Right ventricle myocardium inferior (tissue), 1 donor: ENCODE data around the gene PMPCB. TPM values are rescaled to one million over a fixed set of nuclear protein-coding genes. Genes with fewer than 3 reads are reported as not detected.
"Not testable (repeated sequence)": the region's sequence is repeated elsewhere in the genome, so short reads cannot be mapped to it uniquely, and the experiment has no call there.

Experiments
- ATAC-seq: fragments of 200-7000 bp; cut with Tn5 transposase; one replicate; pipeline ENCODE4 v1.9.1; 2020; ENCODE audit warnings: mild to moderate bottlenecking, moderate library complexity
- DNase-seq: peaks from one replicate; pipeline ENCODE4 v3.0.0; 2021; ENCODE audit errors: missing footprints
- intact Hi-C: fragments of 100-400 bp; cut with DNase I; formaldehyde crosslinking; loops from one replicate; pipeline ENCODE4 v1.11.0; 2022
- long read RNA-seq: library from polyadenylated mRNA; unstranded; transcript quantifications from one replicate; pipeline ENCODE4 v2.0.0, GENCODE V29; 2021
- total RNA-seq: library from RNA; stranded (reverse); fragmentation: NEBNext Ultra II Directional; extraction: Animal tissue kit (Norgen Biotek cat#: 25700); gene quantifications from one replicate; pipeline ENCODE4 v1.2.1, GENCODE V29; 2021
- donor health status: DM: no; HTN: yes; CAD: no; lungs with severe emphysema.

The PMPCB gene, protein sequence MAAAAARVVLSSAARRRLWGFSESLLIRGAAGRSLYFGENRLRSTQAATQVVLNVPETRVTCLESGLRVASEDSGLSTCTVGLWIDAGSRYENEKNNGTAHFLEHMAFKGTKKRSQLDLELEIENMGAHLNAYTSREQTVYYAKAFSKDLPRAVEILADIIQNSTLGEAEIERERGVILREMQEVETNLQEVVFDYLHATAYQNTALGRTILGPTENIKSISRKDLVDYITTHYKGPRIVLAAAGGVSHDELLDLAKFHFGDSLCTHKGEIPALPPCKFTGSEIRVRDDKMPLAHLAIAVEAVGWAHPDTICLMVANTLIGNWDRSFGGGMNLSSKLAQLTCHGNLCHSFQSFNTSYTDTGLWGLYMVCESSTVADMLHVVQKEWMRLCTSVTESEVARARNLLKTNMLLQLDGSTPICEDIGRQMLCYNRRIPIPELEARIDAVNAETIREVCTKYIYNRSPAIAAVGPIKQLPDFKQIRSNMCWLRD
- 69.7 TPM for total RNA-seq
- long read RNA-seq, transcript PMPCB-201 (13 exons, 2,472 nt) = major isoform, 34 of 43 reads
- long read RNA-seq, partial matches to known transcripts = 2 of 43 reads
- long read RNA-seq, other reads (novel, unspliced or antisense) = 3 of 43 reads

DNA sequence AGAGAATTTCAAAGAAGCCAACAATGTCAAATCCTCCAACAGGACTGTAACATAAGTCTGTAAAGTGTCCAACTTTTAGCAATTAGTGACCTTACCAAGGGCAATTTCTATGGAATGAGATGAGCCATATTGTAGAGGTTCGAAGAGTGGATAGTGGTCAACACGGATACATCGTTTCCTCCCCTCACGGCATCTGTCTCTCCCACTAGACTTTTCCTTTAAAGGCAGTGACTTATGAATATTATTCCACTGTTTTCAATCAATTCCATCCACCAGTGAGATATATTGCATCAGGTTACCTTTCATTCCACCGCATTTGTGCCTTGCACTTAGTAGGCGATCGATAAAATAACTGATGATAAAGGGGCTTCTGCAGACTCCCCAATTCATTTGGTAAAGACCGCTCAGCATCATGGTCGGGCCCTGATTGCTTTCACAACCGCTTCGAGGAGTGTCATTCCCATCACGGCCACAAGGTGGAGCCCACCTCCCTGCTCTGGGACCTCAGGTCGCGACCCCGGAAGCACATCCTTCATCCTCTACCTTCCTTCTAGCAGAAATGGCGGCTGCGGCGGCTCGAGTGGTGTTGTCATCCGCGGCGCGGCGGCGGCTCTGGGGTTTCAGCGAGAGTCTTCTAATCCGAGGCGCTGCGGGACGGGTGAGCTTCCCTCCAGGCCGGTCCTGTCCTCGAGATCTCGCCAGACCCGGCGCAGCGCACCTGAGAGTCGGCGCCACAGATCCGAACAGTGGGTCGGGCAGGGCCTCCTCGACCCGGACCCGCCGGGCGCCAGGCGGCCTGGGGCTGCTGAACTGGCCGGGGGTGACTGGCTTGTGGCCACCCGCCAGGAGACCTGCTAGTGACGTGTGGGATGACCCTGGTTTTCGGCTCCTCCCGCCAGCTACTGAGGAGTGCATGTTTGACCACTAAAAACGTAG lies at the start of gene PMPCB:
Gene PMPCB (plus strand): TSS at position 535 of the 936 bp plus-strand sequence. CDS start 25 bp downstream, at position 560.
- ATAC-seq (peak; percentile 98), DNase-seq (peak; percentile 99)
- intact Hi-C loops = loop anchor here (5.0 kb wide), 1 partner anchor 45 kb away; the partner anchor contains the start of gene DNAJC2

DNA sequence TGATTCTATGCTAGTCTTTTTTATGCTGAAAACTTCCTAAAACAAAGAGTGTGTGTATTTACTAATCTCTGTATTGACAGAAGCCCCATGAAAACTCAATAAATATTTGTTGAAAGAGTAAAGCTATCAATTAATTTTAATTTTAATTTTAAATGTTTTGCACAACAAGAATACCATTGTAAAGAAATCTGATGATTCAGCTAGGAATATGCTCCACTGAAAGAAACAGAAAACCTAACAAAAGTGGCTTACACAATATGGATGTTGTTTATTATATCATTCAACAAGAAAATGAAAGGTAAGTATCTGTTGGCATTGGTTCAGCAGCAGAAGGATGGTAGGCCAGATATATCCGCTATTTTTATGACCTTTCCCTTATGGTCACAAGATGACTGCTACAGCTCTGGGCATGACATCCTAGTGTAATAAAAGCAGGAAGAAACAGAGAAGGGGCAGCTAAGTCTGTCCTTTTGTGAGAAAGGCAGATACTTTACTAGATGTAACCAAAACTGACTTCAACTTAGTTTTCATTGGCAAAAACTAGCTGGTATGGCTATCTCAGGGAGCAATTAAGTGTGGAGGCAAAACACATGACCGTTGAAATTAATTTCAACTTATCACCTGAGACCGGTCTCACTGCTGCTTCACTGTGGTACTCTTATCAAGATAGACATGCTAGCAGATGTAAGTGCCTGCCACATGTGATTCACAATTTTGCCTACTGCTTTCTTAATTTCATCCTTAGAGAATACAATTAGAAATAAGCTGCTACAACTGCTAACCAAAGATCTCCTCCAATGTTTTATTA lies 43.3 kb upstream of the PMPCB start:
- ATAC-seq, DNase-seq, intact Hi-C loops: not testable (repeated sequence)

DNA sequence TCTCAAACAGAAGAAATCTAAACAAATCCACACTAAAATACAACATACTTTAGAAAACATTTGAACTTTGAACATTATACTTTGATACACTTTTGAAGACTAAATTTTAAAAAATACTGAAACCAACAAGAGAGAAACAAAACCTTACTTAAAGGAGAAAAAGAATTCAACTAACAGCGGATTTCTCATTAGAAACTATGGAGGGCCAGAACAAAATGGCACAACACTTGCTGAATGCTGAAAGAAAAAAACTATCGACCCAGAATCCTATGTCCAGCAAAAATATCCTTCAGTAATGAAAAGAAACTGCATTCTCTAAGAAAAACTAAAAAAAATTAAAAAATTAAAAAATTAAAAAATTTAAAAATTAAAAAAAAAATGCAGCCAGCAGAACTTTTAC lies 33.2 kb upstream of the PMPCB start:
- intact Hi-C loops, ATAC-seq: not testable (repeated sequence)

DNA sequence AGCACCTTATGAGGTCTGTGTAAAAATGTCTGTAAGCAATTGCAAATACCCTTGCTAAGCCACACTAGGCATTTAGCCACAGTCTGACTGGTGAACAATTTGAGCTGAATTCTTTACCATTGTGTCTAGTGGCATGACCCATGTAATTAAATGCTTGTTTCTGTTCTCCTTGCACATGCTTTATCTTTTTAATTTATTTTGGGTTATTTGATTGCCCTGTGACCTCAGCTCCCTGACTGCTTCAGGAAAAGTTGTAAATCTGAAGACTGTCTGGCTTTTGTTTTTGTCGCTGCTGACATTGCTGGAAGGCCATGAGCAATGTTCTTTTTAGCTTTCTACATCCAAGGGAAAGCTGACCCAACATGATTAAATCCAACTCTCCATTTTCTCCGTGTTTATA lies 31.0 kb upstream of the PMPCB start:
- ATAC-seq, DNase-seq, intact Hi-C loops: not testable (repeated sequence)

More for the DNA sequence above, 33.2 kb upstream of the PMPCB start:
- not testable (repeated sequence) for DNase-seq

DNA sequence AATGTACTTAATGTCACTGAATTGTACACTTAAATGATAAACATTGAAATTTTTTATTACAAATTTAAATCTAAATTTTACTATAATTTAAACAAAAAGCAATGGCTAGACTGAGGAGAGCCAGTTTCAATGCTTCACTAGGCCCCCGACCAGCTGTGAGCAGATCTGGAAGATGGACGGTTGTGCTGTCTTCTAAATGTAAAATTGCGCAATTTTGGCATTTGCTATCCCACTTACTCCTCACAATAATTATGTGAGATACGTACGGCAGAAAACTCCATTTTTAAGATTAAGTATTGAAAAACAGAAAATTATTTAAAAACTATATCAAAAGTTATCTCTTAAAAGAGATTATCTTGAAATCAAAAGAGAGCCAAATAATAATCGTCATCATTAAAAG lies 23.9 kb upstream of the PMPCB start:
- ATAC-seq, intact Hi-C loops, DNase-seq: not testable (repeated sequence)

DNA sequence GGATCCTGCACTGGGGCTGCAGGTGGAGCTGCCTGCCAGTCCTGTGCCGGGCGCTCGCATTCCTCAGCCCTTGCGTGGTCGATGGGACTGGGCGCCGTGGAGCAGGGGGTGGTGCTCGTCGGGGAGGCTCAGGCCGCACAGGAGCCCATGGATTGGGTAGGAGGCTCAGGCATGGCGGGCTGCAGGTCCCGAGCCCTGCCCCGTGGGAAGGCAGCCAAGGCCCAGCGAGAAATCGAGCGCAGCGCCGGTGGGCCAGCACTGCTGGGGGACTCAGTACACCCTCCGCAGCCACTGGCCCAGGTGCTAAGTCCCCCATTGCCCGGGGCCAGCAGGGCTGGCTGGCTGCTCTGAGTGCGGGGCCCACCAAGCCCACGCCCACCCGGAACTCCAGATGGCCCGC lies 22.4 kb upstream of the PMPCB start:
- intact Hi-C loops, ATAC-seq, DNase-seq: not testable (repeated sequence)

DNA sequence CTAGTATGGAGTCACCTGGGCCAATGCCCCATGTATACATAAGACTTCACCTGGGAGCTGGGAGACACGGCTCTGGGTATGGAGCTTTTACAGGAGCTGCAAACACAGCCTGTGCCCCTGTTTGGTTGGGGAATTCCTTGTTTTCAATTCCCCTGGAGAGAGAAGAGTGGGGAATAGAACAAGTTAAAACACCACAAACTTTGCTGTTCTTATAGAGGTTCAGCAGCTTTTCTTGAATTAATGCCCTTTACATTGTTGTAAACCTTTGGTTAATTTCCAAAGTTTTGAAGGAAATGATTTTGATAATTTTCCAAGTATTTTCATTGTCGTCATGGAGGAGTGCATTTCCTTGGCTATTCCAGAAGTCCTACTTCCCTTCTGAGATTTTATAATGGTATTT lies 19.0 kb upstream of the PMPCB start:
- intact Hi-C loops, DNase-seq, ATAC-seq: not testable (repeated sequence)

DNA sequence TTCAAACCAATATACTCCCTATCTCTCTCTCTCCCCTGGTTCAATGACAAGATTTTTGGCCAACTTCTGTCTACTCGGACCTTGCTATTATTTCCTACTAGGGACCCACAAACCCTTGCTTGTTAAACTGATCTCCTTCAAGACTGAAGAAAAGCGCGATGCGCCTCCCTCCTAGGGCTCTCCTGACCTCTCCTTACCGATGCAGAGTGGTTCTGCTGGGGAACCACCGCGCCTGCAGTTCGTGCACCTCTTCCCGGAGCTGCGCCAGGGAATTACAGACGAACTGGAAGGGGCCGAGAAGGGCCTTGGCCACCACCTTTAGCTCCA lies 17.6 kb upstream of the PMPCB start:
- intact Hi-C loops, DNase-seq: not testable (repeated sequence)
- ATAC-seq = peak; percentile 45

DNA sequence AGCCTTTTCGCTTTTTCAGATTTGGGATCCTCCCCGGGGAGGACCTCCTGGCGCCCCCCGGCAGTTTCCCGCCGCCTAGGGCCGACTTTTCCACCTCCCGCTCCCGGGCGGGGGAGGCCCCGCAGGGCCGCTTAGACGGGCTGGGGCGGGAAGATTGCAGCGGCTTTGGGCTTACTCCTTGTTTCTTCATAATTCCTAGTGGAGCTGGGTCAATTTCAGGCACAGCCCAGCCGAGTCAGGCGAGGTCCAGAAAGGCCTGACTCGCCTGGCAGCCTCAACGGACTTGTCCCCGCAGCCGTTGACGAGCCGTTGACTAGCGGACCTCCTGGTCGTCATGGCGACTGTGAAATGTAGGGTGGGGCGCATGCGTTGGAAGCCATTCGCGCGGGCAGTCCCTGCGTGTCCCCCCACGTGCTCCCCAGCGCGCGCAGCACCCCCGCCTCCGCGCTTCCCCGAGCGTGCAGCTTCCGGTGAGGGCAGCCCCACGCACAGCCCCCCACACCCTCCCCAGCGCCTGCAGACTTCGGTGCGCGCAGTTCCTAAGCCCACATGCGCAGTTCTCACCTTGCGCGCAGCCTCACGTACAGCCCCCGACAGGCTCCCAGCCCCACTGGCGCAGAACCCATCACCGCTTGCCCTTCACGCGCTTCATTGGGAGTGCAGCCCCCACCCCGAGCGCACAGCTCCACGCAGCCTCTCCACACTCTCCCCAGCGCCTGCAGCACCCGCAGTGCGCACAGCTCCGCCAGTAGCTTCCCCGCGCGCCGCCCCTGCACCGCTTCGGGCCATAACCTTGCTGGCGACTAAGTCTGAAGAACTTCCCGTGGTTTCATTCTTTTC lies 17.1 kb upstream of the PMPCB start:
- intact Hi-C loops = not testable (repeated sequence)
- peak; percentile 85 for DNase-seq
- ATAC-seq = peak; percentile 92

DNA sequence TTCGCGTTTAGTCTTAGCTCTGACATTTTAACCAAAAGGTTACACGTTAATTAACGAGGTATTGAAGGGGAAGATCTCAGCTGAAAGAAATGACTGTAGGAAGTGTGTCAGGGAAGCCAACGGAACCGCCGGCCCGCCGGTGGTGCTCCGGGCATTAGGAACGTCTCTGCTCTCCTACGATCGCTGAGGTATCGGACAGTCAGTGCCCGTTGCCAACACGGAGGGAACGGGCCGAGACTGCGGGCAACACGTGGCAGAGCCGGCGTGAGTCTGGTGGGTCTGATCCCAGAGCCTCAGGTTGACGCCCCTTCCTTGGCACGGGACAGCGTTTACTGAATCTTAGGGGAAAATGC lies 16.5 kb upstream of the PMPCB start:
- DNase-seq, intact Hi-C loops: not testable (repeated sequence)
- ATAC-seq = peak; percentile 51

DNA sequence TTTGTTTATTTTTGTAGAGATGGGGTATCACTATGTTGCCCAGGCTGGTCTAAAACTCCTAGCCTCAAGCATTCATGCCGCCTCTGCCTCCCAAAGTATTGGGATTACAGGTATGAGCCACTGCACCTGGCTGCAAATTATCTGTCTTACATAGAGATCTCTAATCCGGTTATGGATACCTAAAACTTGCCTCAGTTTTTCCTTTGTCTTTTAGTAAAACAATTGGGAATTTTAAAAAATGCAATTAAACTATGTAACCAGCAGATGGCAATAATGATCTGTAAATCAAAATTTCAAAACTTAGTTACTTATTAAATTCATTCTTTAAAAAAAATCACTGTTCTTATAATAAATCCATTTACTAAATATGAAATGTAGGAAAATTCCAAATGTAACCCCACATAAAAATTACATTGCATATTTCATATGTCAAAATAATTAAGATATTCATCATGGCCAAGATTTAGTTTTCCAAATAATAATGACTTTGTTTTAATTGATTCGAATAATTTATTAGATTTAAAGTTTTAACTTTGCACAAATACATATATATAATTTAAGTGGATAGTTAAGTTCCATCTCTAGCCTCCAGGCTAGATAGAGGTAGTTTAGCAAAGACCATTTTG lies 14.3 kb upstream of the PMPCB start:
- DNase-seq, ATAC-seq, intact Hi-C loops: not testable (repeated sequence)

DNA sequence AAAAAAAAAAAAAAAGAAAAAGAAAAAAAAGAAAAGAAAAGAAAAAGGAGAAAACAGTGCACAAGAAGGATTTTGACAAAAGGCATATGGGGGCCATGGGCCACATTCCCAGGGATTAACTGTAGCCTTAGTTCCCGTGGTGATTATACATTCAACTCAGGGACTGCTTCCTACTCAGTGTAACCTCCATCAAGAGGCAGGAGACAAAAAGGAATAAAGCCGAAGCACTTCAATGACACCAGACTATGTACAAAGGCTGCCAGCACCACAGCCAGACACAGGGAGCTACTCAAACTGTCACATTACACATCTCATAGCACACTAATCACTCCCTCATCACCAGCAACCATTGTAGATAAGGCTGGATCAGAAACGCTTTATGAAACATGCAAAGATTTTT lies 5.1 kb upstream of the PMPCB start:
- intact Hi-C loops = no loop called here
- ATAC-seq (no peak), DNase-seq (no peak)

DNA sequence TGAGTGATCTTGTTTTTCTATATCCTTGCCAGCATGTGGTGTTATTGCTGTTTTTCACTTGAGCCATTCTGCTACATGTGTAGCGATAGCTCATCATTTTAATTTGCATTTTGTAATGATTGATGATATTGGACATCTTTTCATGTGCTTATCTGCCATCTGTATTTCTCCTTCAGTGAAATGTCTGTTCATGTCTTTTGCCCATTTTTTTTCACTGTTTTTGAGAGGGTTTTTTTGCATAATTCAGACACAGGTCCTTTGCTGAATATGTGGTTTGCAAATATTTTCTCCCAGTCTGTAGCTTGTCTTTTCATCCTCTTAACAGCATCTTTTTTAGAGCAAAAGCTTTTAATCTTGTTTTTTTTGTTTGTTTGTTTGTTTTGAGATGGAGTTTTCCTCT lies 3.7 kb upstream of the PMPCB start:
- DNase-seq (no peak), ATAC-seq (no peak)
- intact Hi-C loops = no loop called here

DNA sequence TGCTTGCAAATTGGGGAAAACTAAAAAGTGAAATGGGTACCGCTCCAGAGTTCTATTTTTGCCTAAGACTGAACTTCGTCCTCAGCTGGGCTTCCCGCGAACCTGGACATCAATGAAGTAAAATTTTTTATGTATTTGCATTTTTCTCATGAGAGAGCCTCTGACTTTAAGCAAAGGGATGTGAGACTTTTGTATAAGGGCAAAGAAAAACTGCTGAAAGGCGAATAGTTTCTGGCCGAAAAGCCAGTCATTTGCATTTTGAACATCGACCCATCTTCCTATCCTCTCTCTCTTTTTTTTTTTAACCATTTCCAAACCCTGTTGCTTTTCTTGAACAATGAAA lies 573 bp downstream of the PMPCB start:
- intact Hi-C loops = loop anchor here (5.0 kb wide), 1 partner anchor 44 kb away; the partner anchor contains the start of gene DNAJC2
- no peak for ATAC-seq

DNA sequence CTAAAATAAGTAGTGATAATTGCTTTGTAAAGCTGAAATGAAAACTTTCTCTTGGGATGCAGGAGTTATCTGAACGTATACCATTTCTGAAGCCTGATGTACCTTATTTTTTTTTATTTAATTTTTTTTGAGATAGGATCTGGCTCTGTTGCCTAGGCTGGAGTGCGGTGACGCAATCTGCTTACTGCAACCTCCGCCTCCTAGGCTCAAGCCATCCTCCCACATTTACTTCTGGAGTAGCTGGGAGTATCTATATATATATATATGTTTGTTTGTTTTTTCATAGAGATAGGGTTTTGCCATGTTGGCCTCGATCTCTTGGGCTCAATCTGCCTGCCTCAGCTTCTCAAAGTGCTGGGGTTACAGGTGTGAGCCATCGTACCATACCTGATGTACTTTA lies 2.4 kb downstream of the PMPCB start:
- DNase-seq (no peak), ATAC-seq (no peak)
- intact Hi-C loops = loop anchor here (5.0 kb wide), 1 partner anchor 43 kb away; the partner anchor contains the start of gene DNAJC2

More for the DNA sequence above, 573 bp downstream of the PMPCB start:
- no peak for DNase-seq

DNA sequence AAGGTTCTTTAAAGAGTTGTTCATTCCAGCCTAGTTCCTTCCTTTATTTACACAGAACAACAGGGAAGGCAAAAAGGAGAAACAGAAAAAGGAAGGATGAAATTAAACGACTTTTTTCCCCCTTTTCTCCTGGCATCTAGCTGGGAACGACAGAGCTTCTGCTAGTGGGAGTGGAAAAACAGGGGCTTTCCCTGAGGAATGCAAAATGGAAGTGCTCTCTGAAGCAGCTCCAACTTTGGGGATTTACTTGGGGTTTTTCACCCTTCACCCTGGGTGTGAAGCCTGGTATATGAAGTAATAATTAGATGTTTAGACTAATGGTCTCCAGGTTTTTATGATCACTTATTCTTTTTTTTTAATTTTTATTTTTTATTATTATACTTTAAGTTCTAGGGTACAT lies 4.2 kb downstream of the PMPCB start:
- ATAC-seq (no peak), DNase-seq (no peak)
- intact Hi-C loops = no loop called here
